Ascending aorta (tissue), 2 donors: Measurements from ENCODE around the gene RCN1. TPM values are rescaled to one million over a fixed set of nuclear protein-coding genes. Genes with fewer than 3 reads are reported as not detected.

Source experiments
- DNase-seq, 2 donors: peaks; one replicate each; pipeline ENCODE4 v3.0.0-alpha.2; 2019; ENCODE audit warnings: low spot score in 2 of 2
- H3K27ac ChIP-seq, 2 donors: fragments of 200-600 bp; sonication (generic); one replicate each; pipeline ENCODE4 v1.5.1; 2016 to 2017; ENCODE audit warnings: mild to moderate bottlenecking in 1 of 2
- H3K27me3 ChIP-seq: fragments of 200-600 bp; sonication (generic); one replicate; pipeline ENCODE4 v1.5.1; 2017
- H3K36me3 ChIP-seq, 2 donors: fragments of 200-600 bp; sonication (generic); one replicate each; pipeline ENCODE4 v1.5.1; 2016
- H3K4me1 ChIP-seq, 2 donors: fragments of 200-600 bp; sonication (generic); one replicate each; pipeline ENCODE4 v1.5.1; 2016 to 2017; ENCODE audit warnings: mild to moderate bottlenecking in 1 of 2
- H3K4me3 ChIP-seq, 2 donors: fragments of 200-600 bp; sonication (generic); one replicate each; pipeline ENCODE4 v1.5.1; 2016 to 2017; ENCODE audit warnings: mild to moderate bottlenecking in 1 of 2
- H3K9me3 ChIP-seq, 2 donors: fragments of 200-600 bp; sonication (generic); one replicate each; pipeline ENCODE4 v1.5.1; 2016
- intact Hi-C: fragments of 100-400 bp; cut with DNase I; formaldehyde crosslinking; loops from one replicate; pipeline ENCODE4 v1.15.1; 2023
- total RNA-seq: library from RNA; depleted of rRNA; stranded (reverse); fragments of >200 nt; gene quantifications from one replicate; pipeline ENCODE4 v1.1.0, GENCODE V29; 2016
- TF ChIP-seq, protein P1 (sequence below), 3 experiments: fragments of 200-600 bp in 2 of 3; fragments of 450-650 bp in 1 of 3; sonication (generic) in 2 of 3; IDR thresholded peaks; one replicate each; pipeline ENCODE4 v1.5.1; 2016 to 2019; ENCODE audit warnings: antibody characterized with exemption in 3 of 3, mild to moderate bottlenecking in 1 of 3, moderate library complexity in 1 of 3

Gene RCN1
- total RNA-seq, 1 donor from 2014 or later = 85.0 TPM

DNA sequence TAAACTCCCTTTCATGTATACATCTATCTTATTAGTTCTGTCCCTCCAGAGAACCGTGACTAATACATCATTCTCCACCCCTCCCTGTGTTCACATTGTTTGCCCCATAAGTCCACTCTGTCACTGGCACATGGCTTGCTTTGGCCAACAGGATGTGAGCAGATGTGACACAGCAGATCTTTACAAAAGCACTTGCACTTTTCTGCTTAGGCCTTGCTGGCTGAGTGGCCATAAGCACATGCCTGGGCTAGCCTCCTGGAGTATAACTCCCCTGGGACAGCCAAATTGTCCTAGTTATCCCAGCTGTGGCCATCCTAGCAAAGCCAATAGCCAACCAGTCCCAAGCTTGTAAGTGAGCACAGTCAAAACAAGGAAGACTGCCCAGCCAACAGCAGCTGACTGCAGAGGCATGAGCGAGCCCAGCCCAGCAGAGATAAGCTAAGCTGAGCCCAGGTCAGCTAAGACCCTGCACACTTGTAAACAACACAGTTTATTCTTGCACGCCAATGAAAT lies 9.7 kb upstream of the RCN1 start:
- Histone ChIP-seq H3K4me1 (no peaks in the 10 kb centered on the region), H3K9me3 (no peaks in the 10 kb centered on the region), H3K4me3 (no peak overlapping the region), H3K36me3 (no peaks in the 10 kb centered on the region), H3K27me3 (no peaks in the 10 kb centered on the region), H3K27ac (peak overlapping the region in 1 of 2 donors; percentile 0)
- no peak for DNase-seq
- intact Hi-C loops = loop anchor here (10.0 kb wide), 1 partner anchor 266 kb away; the partner anchor contains the start of gene PAX6
- TF ChIP-seq, protein P1, sequence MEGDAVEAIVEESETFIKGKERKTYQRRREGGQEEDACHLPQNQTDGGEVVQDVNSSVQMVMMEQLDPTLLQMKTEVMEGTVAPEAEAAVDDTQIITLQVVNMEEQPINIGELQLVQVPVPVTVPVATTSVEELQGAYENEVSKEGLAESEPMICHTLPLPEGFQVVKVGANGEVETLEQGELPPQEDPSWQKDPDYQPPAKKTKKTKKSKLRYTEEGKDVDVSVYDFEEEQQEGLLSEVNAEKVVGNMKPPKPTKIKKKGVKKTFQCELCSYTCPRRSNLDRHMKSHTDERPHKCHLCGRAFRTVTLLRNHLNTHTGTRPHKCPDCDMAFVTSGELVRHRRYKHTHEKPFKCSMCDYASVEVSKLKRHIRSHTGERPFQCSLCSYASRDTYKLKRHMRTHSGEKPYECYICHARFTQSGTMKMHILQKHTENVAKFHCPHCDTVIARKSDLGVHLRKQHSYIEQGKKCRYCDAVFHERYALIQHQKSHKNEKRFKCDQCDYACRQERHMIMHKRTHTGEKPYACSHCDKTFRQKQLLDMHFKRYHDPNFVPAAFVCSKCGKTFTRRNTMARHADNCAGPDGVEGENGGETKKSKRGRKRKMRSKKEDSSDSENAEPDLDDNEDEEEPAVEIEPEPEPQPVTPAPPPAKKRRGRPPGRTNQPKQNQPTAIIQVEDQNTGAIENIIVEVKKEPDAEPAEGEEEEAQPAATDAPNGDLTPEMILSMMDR (IDR thresholded peaks at IDR 0.05) = no peak

DNA sequence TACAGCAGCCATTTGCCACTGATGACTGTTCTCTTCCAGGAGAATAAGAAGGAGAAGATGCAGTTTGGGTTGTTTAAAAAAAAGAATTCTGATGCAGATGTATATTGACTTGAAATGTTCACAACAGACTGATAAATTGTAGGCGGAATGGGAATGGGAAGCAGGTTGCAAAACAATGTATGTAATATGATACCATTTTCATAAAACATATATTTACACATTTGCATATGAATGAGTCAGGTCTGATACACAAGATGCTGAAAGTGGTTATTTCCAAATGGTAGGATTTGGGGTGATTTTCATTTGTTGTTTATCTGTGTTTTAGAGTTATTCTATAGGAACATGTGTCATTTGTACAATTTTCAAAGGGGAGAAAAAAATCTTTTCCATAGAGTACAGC lies 9.0 kb upstream of the RCN1 start:
- Histone ChIP-seq H3K9me3 (no peaks in the 10 kb centered on the region), H3K27me3 (no peaks in the 10 kb centered on the region), H3K27ac (no peak overlapping the region), H3K4me3 (no peak overlapping the region), H3K4me1 (no peaks in the 10 kb centered on the region), H3K36me3 (no peaks in the 10 kb centered on the region)
- TF ChIP-seq, protein P1 (IDR thresholded peaks at IDR 0.05) = no peak
- no peak for DNase-seq
- intact Hi-C loops = loop anchor here (10.0 kb wide), 1 partner anchor 267 kb away; the partner anchor contains the start of gene PAX6

DNA sequence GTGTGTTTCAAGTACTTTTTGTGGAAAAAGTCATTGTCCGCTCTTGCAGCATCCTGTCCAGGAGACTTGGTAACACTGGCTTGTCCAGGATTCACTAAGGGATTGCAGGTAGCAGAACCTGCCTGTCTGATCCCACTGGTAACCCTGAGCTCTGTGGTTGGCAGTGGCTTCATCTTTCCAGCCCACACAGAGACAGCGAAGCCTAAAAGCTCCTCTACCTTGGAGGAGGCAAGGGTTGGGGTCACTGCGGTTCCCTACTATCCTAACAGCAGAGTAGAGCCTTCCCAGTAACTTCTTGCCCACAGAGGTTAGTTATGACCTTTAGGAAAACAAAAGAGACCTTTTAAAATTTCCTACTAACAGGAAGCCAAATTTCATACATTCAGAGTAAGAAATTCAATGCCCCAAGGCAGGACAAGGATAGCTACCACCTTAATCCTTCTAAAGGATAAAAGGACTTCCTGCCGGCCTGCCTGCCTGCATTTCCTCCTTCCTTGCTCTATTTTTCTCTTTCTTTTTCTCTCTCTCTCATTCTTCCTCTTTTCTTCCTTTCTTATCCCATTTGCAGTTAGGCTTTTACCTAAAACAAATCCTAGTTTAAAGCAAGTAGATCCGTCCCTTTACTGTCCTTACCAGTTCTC lies 8.4 kb upstream of the RCN1 start:
- DNase-seq = no peak
- intact Hi-C loops = loop anchor here (10.0 kb wide), 1 partner anchor 268 kb away; the partner anchor contains the start of gene PAX6
- H3K27ac ChIP-seq = no peak overlapping the region
- H3K9me3 ChIP-seq = no peaks in the 10 kb centered on the region
- H3K36me3 ChIP-seq = no peaks in the 10 kb centered on the region
- H3K4me1 ChIP-seq = peaks cover 0 to under 1% of the 10 kb centered on the region in 2 donors
- H3K4me3 ChIP-seq = no peak overlapping the region
- TF ChIP-seq, protein P1 (IDR thresholded peaks at IDR 0.05) = no peak
- no peaks in the 10 kb centered on the region for H3K27me3 ChIP-seq

DNA sequence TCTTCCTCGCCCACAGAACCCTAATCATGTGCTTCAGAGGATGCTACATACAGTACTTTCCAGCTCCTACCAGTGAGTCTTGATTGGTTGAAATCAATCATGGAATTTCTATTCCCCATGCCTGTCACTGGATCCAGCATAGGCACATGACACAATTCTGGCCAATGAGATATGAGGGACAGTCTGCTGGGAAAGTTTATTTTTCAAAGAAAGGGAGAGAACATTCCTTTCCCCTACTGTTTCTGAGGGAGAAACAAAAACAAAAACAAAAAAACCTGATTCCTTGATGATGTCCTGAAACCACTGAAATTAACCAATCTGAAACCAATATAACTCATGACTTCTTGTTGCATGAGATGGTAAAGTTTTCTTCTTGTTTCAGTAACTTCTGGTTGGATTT lies 3.3 kb upstream of the RCN1 start:
- TF ChIP-seq, protein P1 (IDR thresholded peaks at IDR 0.05) = no peak
- intact Hi-C loops = loop anchor here (10.0 kb wide), 1 partner anchor 273 kb away; the partner anchor contains the start of gene PAX6
- Histone ChIP-seq H3K27me3 (no peaks in the 10 kb centered on the region), H3K9me3 (no peaks in the 10 kb centered on the region), H3K4me3 (no peak overlapping the region), H3K27ac (peak overlapping the region; percentile 58 to 76), H3K36me3 (no peaks in the 10 kb centered on the region), H3K4me1 (peaks cover 7 to 15% of the 10 kb centered on the region in 2 donors)
- DNase-seq = no peak

DNA sequence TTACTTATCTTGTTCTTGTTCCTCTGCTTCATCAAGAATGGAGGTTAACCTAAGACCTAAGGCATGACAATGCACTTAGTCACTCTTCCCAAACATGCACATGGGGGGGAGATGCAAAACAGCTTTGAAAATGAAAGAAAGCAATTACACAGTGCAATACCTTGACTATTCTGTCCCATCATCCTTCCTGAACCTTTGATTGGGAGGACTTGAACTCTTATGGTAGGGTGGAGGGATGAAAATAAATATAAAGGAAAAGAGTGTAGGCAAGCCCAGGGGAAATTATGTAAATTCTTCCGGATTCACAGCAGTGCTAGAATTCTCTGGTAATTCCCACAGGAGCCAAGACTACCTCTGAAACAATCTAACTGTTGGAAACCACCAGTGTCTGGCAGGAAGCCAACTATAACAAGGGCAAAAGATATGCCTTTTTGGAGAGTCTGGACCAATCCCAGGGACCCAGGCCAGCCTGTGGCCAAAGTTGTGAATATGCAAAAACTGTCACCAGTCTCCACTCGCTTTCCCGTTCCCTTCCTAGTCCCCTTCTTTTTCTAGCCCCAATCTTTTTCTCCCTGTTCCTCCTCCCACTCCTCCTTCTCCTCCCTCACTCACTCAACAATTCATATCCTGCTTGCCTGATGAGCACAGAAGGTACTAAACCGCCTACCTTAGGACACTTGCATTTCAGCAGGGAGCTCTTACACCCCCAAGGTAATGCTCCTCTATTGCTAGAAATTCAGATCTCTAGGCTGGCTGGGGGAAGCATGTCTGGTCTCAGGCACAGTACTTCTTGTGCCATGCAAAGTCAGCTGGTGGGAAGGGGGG lies 2.5 kb upstream of the RCN1 start:
- peak in 1 of 2 donors; percentile 90 for DNase-seq
- intact Hi-C loops = loop anchor here (10.0 kb wide), 1 partner anchor 274 kb away; the partner anchor contains the start of gene PAX6
- no peaks in the 10 kb centered on the region for H3K9me3 ChIP-seq
- TF ChIP-seq, protein P1 (IDR thresholded peaks at IDR 0.05) = no peak
- H3K4me1 ChIP-seq = peaks cover 8 to 16% of the 10 kb centered on the region in 2 donors
- peak overlapping the region; percentile 24 to 37 for H3K4me3 ChIP-seq
- no peaks in the 10 kb centered on the region for H3K36me3 ChIP-seq
- H3K27me3 ChIP-seq = no peaks in the 10 kb centered on the region
- H3K27ac ChIP-seq = peak overlapping the region; percentile 58 to 76
